Thyroid gland (tissue), 4 donors: ENCODE results near the gene ATP1A2.

Experiments
- CTCF ChIP-seq, 6 experiments: fragments of 200-600 bp in 3 of 6; fragments of 450-650 bp in 3 of 6; sonication (generic) in 3 of 6; IDR thresholded peaks; one replicate each; pipeline ENCODE4 v1.5.1; 2016 to 2019; ENCODE audit warnings: antibody characterized with exemption in 6 of 6, mild to moderate bottlenecking in 2 of 6, inconsistent platforms in 1 of 6, moderate library complexity in 1 of 6
- POLR2A ChIP-seq, 2 donors: fragments of 450-650 bp; IDR thresholded peaks; one replicate each; pipeline ENCODE4 v1.6.1; 2017; ENCODE audit warnings: antibody characterized with exemption in 2 of 2, mild to moderate bottlenecking in 2 of 2, moderate library complexity in 1 of 2

GRCh38 chr1:160112357-160112756 lies 3.2 kb upstream of the ATP1A2 start:
- TF ChIP-seq CTCF (IDR thresholded peaks at IDR 0.05), result no peak
- no peak for TF ChIP-seq POLR2A (IDR thresholded peaks at IDR 0.05)
